H1 (cell line): ENCODE measurements around the gene NSUN6. TPM values are rescaled to one million over a fixed set of nuclear protein-coding genes. Genes with fewer than 3 reads are reported as not detected.

ENCODE experiments used
- EP300 ChIP-seq, 2 experiments: IDR thresholded peaks; 1 replicate in 1 of 2; 2 replicates in 1 of 2; pipeline ENCODE4 v1.6.1; 2011 to 2012; ENCODE audit warnings: low read depth in 2 of 2, low read length in 2 of 2, mild to moderate bottlenecking in 2 of 2, borderline replicate concordance in 1 of 2, inconsistent platforms in 1 of 2, moderate library complexity in 1 of 2
- HDAC2 ChIP-seq, 2 experiments: fragments of 300-600 bp in 1 of 2; sonication (generic) in 1 of 2; IDR thresholded peaks; 2 replicates each; pipeline ENCODE4 v1.6.1; 2011 to 2012; ENCODE audit warnings: low read depth in 2 of 2, low read length in 2 of 2, mild to moderate bottlenecking in 2 of 2, moderate library complexity in 2 of 2, borderline replicate concordance in 1 of 2, inconsistent platforms in 1 of 2
- HDAC6 ChIP-seq: IDR thresholded peaks from one replicate; pipeline ENCODE4 v1.7.1; 2012; ENCODE audit warnings: low read depth, mild to moderate bottlenecking, inconsistent platforms, low read length, moderate library complexity
- JUND ChIP-seq: IDR thresholded peaks from 2 replicates; pipeline ENCODE4 v1.6.1; 2011; ENCODE audit warnings: mild to moderate bottlenecking, improper control_type of control experiment, low read length
- SP1 ChIP-seq: IDR thresholded peaks from 2 replicates; pipeline ENCODE4 v1.6.1; 2011; ENCODE audit warnings: low read depth, low read length
- SP2 ChIP-seq: IDR thresholded peaks from 2 replicates; pipeline ENCODE4 v1.6.1; 2012; ENCODE audit warnings: mild to moderate bottlenecking, low read length, inconsistent platforms
- TEAD4 ChIP-seq: IDR thresholded peaks from 2 replicates; pipeline ENCODE4 v1.6.1; 2012; ENCODE audit warnings: low read depth, low read length, inconsistent platforms, mixed read lengths
- YY1 ChIP-seq: IDR thresholded peaks from 2 replicates; pipeline ENCODE4 v1.6.1; 2011; ENCODE audit warnings: low read depth, mild to moderate bottlenecking, low read length
- polyA plus RNA-seq, 7 experiments: library from polyadenylated mRNA; depleted of rRNA in 3 of 7; stranded (reverse) in 5 of 7; unstranded in 2 of 7; fragments of >200 nt in 5 of 7; fragments of 200-250 nt in 2 of 7; gene quantifications; 1 replicate in 5 of 7; 2 replicates in 1 of 7; 4 replicates in 1 of 7; pipeline versions ENCODE4 v1.2.1 to v1.2.3, GENCODE V29; 2011 to 2013; ENCODE audit warnings: missing spikeins in 2 of 7, mixed read lengths in 2 of 7
- total RNA-seq: library from RNA; stranded (reverse); fragmentation: NEBNext Ultra II Directional; extraction: Animal tissue kit (Norgen Biotek cat#: 25700); gene quantifications from 2 replicates; pipeline ENCODE4 v1.2.1, GENCODE V29; 2021
- TF ChIP-seq, protein P1 (sequence below): fragments of 300-600 bp; sonication (generic); IDR thresholded peaks from 2 replicates; pipeline ENCODE4 v1.7.1; 2012; ENCODE audit warnings: low read length, moderate library complexity, mild to moderate bottlenecking, inconsistent platforms; ENCODE audit not compliant: insufficient replicate concordance

The NSUN6 gene
- total and polyA plus RNA-seq, 2 of the 8 experiments (the other 6 are each of a cell fraction or from before 2014, with no cell fraction given), result 5.9 to 14.4 TPM

DNA sequence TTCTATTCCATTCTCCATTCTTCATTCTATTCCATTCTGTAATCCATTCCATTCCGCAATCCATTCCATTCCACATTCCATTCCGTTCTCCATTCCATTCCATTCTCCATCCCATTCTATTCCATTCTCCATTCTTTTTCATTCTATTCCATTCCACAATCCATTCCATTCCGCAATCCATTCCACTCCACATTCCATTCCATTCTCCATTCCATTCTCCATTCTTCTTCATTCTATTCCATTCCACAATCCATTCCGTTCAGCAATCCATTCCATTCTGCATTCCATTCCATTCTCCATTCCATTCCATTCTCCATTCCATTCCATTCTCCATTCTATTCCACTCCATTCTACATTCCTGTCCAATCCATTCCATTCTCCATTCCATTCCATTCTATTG lies 85.2 kb downstream of the NSUN6 start (continued):
- TF ChIP-seq, protein P1, sequence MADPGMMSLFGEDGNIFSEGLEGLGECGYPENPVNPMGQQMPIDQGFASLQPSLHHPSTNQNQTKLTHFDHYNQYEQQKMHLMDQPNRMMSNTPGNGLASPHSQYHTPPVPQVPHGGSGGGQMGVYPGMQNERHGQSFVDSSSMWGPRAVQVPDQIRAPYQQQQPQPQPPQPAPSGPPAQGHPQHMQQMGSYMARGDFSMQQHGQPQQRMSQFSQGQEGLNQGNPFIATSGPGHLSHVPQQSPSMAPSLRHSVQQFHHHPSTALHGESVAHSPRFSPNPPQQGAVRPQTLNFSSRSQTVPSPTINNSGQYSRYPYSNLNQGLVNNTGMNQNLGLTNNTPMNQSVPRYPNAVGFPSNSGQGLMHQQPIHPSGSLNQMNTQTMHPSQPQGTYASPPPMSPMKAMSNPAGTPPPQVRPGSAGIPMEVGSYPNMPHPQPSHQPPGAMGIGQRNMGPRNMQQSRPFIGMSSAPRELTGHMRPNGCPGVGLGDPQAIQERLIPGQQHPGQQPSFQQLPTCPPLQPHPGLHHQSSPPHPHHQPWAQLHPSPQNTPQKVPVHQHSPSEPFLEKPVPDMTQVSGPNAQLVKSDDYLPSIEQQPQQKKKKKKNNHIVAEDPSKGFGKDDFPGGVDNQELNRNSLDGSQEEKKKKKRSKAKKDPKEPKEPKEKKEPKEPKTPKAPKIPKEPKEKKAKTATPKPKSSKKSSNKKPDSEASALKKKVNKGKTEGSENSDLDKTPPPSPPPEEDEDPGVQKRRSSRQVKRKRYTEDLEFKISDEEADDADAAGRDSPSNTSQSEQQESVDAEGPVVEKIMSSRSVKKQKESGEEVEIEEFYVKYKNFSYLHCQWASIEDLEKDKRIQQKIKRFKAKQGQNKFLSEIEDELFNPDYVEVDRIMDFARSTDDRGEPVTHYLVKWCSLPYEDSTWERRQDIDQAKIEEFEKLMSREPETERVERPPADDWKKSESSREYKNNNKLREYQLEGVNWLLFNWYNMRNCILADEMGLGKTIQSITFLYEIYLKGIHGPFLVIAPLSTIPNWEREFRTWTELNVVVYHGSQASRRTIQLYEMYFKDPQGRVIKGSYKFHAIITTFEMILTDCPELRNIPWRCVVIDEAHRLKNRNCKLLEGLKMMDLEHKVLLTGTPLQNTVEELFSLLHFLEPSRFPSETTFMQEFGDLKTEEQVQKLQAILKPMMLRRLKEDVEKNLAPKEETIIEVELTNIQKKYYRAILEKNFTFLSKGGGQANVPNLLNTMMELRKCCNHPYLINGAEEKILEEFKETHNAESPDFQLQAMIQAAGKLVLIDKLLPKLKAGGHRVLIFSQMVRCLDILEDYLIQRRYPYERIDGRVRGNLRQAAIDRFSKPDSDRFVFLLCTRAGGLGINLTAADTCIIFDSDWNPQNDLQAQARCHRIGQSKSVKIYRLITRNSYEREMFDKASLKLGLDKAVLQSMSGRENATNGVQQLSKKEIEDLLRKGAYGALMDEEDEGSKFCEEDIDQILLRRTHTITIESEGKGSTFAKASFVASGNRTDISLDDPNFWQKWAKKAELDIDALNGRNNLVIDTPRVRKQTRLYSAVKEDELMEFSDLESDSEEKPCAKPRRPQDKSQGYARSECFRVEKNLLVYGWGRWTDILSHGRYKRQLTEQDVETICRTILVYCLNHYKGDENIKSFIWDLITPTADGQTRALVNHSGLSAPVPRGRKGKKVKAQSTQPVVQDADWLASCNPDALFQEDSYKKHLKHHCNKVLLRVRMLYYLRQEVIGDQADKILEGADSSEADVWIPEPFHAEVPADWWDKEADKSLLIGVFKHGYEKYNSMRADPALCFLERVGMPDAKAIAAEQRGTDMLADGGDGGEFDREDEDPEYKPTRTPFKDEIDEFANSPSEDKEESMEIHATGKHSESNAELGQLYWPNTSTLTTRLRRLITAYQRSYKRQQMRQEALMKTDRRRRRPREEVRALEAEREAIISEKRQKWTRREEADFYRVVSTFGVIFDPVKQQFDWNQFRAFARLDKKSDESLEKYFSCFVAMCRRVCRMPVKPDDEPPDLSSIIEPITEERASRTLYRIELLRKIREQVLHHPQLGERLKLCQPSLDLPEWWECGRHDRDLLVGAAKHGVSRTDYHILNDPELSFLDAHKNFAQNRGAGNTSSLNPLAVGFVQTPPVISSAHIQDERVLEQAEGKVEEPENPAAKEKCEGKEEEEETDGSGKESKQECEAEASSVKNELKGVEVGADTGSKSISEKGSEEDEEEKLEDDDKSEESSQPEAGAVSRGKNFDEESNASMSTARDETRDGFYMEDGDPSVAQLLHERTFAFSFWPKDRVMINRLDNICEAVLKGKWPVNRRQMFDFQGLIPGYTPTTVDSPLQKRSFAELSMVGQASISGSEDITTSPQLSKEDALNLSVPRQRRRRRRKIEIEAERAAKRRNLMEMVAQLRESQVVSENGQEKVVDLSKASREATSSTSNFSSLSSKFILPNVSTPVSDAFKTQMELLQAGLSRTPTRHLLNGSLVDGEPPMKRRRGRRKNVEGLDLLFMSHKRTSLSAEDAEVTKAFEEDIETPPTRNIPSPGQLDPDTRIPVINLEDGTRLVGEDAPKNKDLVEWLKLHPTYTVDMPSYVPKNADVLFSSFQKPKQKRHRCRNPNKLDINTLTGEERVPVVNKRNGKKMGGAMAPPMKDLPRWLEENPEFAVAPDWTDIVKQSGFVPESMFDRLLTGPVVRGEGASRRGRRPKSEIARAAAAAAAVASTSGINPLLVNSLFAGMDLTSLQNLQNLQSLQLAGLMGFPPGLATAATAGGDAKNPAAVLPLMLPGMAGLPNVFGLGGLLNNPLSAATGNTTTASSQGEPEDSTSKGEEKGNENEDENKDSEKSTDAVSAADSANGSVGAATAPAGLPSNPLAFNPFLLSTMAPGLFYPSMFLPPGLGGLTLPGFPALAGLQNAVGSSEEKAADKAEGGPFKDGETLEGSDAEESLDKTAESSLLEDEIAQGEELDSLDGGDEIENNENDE, result no peak
- TF ChIP-seq TEAD4, result peak; percentile 57; the same call in 1 of the 2 replicates
- TF ChIP-seq HDAC2 (IDR thresholded peaks at IDR 0.05; ENCODE audit: borderline replicate concordance in 1 of 2, low read depth in 2 of 2, low read length in 2 of 2), result no peak
- TF ChIP-seq EP300 (IDR thresholded peaks at IDR 0.05; ENCODE audit: borderline replicate concordance in 1 of 2, low read depth in 2 of 2, low read length in 2 of 2), result no peak
- TF ChIP-seq SP1, result peak; percentile 88
- TF ChIP-seq YY1, result no peak
- no peak for TF ChIP-seq JUND
- TF ChIP-seq HDAC6, result no peak
- no peak for TF ChIP-seq SP2
- TF ChIP-seq, all 59 proteins: peak for 2
